H1 (cell line): Measurements from ENCODE around the gene NHS. TPM values are rescaled to one million over a fixed set of nuclear protein-coding genes. Genes with fewer than 3 reads are reported as not detected.
A peak's percentile ranks its signal among the peaks of the same experiment; 100 is the strongest.

Experiments used
- CTCF ChIA-PET: fragments of 300-600 bp; sonication (Branson Sonifier 250); formaldehyde crosslinking; loops from one replicate; lab custom pipeline; 2021; ENCODE audit not compliant: partially characterized antibody; lab: Charles Lee
- POLR2A ChIA-PET: fragments of 300-600 bp; sonication (Branson Sonifier 250); formaldehyde crosslinking; loops from one replicate; lab custom pipeline; 2021; ENCODE audit warnings: inconsistent platforms; ENCODE audit not compliant: partially characterized antibody; lab: Charles Lee
- DNase-seq, 2 experiments: peaks; one replicate each; pipeline versions ENCODE4 v3.0.0 to v3.0.0-alpha.2; 2010 to 2022; ENCODE audit warnings: low spot score in 2 of 2, low read depth in 1 of 2, mixed read lengths in 1 of 2
- FAIRE-seq: peaks from 2 replicates; lab custom pipeline; 2011; peaks lifted over from hg19 to GRCh38; lab: Jason Lieb, UNC
- H2AFZ ChIP-seq: 2 replicates; pipeline ENCODE4 v1.8.1; 2012; ENCODE audit warnings: low read length, inconsistent platforms
- H2AK5ac ChIP-seq: 2 replicates; pipeline ENCODE4 v1.6.1; 2013; ENCODE audit warnings: low read depth, low read length
- H2BK120ac ChIP-seq: replicated peaks from 2 replicates; pipeline ENCODE3; 2013; ENCODE audit warnings: low read depth, low read length, inconsistent platforms
- H2BK12ac ChIP-seq: 2 replicates; pipeline ENCODE4 v1.6.1; 2013; ENCODE audit warnings: low read depth, low read length
- H2BK15ac ChIP-seq: 2 replicates; pipeline ENCODE4 v1.6.1; 2013; ENCODE audit warnings: low read length
- H2BK20ac ChIP-seq: 2 replicates; pipeline ENCODE4 v1.6.1; 2013; ENCODE audit warnings: low read length
- H2BK5ac ChIP-seq: 2 replicates; pipeline ENCODE4 v1.6.1; 2013; ENCODE audit warnings: low read depth, low read length
- H3K14ac ChIP-seq: 2 replicates; pipeline ENCODE4 v1.6.1; 2013; ENCODE audit warnings: inconsistent platforms; ENCODE audit not compliant: insufficient read length
- H3K18ac ChIP-seq: 2 replicates; pipeline ENCODE4 v1.6.1; 2013; ENCODE audit warnings: low read length; ENCODE audit errors: extremely low read depth
- H3K23ac ChIP-seq: 2 replicates; pipeline ENCODE4 v1.6.1; 2013; ENCODE audit warnings: inconsistent platforms; ENCODE audit not compliant: insufficient read length
- H3K23me2 ChIP-seq: 2 replicates; pipeline ENCODE4 v1.6.1; 2013; ENCODE audit warnings: low read depth, low read length
- H3K27ac ChIP-seq: 2 replicates; pipeline ENCODE4 v1.6.1; 2011; ENCODE audit warnings: low read depth, low read length, inconsistent platforms
- H3K27me3 ChIP-seq, 4 experiments: replicated peaks in 1 of 4; 1 replicate in 1 of 4; 2 replicates in 3 of 4; pipeline versions ENCODE4 v1.6.1 to v1.8.1; 2011 to 2013; ENCODE audit warnings: low read length in 3 of 4, mild to moderate bottlenecking in 3 of 4, inconsistent platforms in 2 of 4, mixed read lengths in 2 of 4, moderate library complexity in 1 of 4; ENCODE audit not compliant: control insufficient read depth in 3 of 4, insufficient read depth in 3 of 4; ENCODE audit errors: extremely low read depth in 1 of 4
- H3K36me3 ChIP-seq, 4 experiments: 2 replicates each; pipeline versions ENCODE4 v1.6.1 to v1.8.1; 2011 to 2013; ENCODE audit warnings: mild to moderate bottlenecking in 4 of 4, low read length in 3 of 4, moderate library complexity in 2 of 4, control low read depth in 1 of 4, inconsistent platforms in 1 of 4; ENCODE audit not compliant: insufficient read depth in 4 of 4, control insufficient read depth in 2 of 4
- H3K4ac ChIP-seq: replicated peaks from 2 replicates; pipeline ENCODE3; 2013; ENCODE audit warnings: low read length, low read depth, mixed read lengths, inconsistent platforms; ENCODE audit not compliant: insufficient read length
- H3K4me1 ChIP-seq, 4 experiments: replicated peaks in 1 of 4; 1 replicate in 1 of 4; 2 replicates in 3 of 4; pipeline versions ENCODE4 v1.6.1 to v1.8.1; 2011 to 2013; ENCODE audit warnings: low read length in 3 of 4, inconsistent platforms in 2 of 4, mixed read lengths in 1 of 4; ENCODE audit not compliant: insufficient read depth in 4 of 4, control insufficient read depth in 3 of 4
- H3K4me2 ChIP-seq, 2 experiments: 2 replicates each; pipeline versions ENCODE4 v1.6.1 to v1.8.1; 2011 to 2013; ENCODE audit warnings: low read depth in 2 of 2, low read length in 2 of 2, control low read depth in 1 of 2, inconsistent platforms in 1 of 2, mild to moderate bottlenecking in 1 of 2; ENCODE audit not compliant: insufficient read depth in 1 of 2
- H3K4me3 ChIP-seq, 4 experiments: fragments of 200-600, 300-600 bp in 1 of 4; sonication (generic), shearing (Covaris generic), sonication (Bioruptor Twin) in 1 of 4; 2 replicates each; pipeline versions ENCODE4 v1.5.1 to v1.8.1; 2011 to 2016; ENCODE audit warnings: low read length in 4 of 4, low read depth in 3 of 4, control low read depth in 2 of 4, inconsistent platforms in 2 of 4, mild to moderate bottlenecking in 2 of 4, mixed read lengths in 1 of 4, moderate library complexity in 1 of 4; ENCODE audit not compliant: insufficient read depth in 2 of 4; ENCODE audit errors: extremely low read depth in 1 of 4
- H3K56ac ChIP-seq: replicated peaks from 2 replicates; pipeline ENCODE3; 2013; ENCODE audit warnings: low read depth, mild to moderate bottlenecking, mixed read lengths, low read length, inconsistent platforms; ENCODE audit not compliant: insufficient read length
- H3K79me1 ChIP-seq: 2 replicates; pipeline ENCODE4 v1.6.1; 2013; ENCODE audit warnings: low read depth, low read length, control low read depth
- H3K79me2 ChIP-seq, 2 experiments: 2 replicates each; pipeline versions ENCODE4 v1.6.1 to v1.8.1; 2012 to 2013; ENCODE audit warnings: low read length in 2 of 2, mild to moderate bottlenecking in 2 of 2, inconsistent platforms in 1 of 2; ENCODE audit not compliant: insufficient read depth in 2 of 2, control insufficient read depth in 1 of 2
- H3K9ac ChIP-seq, 4 experiments: replicated peaks in 1 of 4; 1 replicate in 1 of 4; 2 replicates in 3 of 4; pipeline versions ENCODE4 v1.6.1 to v1.8.1; 2011 to 2013; ENCODE audit warnings: low read depth in 3 of 4, low read length in 3 of 4, control low read depth in 2 of 4, mild to moderate bottlenecking in 2 of 4, moderate library complexity in 2 of 4, inconsistent platforms in 1 of 4; ENCODE audit errors: extremely low read depth in 1 of 4
- H3K9me3 ChIP-seq, 2 experiments: 2 replicates each; pipeline versions ENCODE4 v1.6.1 to v1.8.1; 2012 to 2013; ENCODE audit warnings: mild to moderate bottlenecking in 2 of 2, moderate library complexity in 2 of 2, control low read depth in 1 of 2, inconsistent platforms in 1 of 2, low read depth in 1 of 2, low read length in 1 of 2, mixed read lengths in 1 of 2; ENCODE audit not compliant: insufficient read depth in 2 of 2
- H4K20me1 ChIP-seq, 2 experiments: replicated peaks in 1 of 2; 2 replicates each; pipeline versions ENCODE3 to v1.8.1; 2011 to 2013; ENCODE audit warnings: inconsistent platforms in 2 of 2, low read length in 2 of 2, mild to moderate bottlenecking in 1 of 2; ENCODE audit not compliant: insufficient read depth in 2 of 2, control insufficient read depth in 1 of 2
- H4K5ac ChIP-seq: 2 replicates; pipeline ENCODE4 v1.6.1; 2013; ENCODE audit warnings: low read length, low read depth, mixed read lengths, inconsistent platforms; ENCODE audit not compliant: insufficient read length
- H4K8ac ChIP-seq: 2 replicates; pipeline ENCODE4 v1.8.0; 2013; ENCODE audit warnings: mild to moderate bottlenecking, moderate library complexity, low read length, inconsistent platforms; ENCODE audit not compliant: insufficient read depth; ENCODE audit errors: extremely low read depth
- H4K91ac ChIP-seq: replicated peaks from 2 replicates; pipeline ENCODE3; 2013; ENCODE audit warnings: low read length, mixed read lengths, inconsistent platforms; ENCODE audit not compliant: insufficient read length
- CHD2 ChIP-seq: IDR thresholded peaks from 2 replicates; pipeline ENCODE4 v1.6.1; 2012; ENCODE audit warnings: low read length, improper control_type of control experiment
- JUND ChIP-seq: IDR thresholded peaks from 2 replicates; pipeline ENCODE4 v1.6.1; 2011; ENCODE audit warnings: mild to moderate bottlenecking, improper control_type of control experiment, low read length
- PHF8 ChIP-seq: fragments of 200-600 bp; sonication (generic); conservative IDR thresholded peaks from 2 replicates; pipeline ENCODE4 v1.7.1; 2012; ENCODE audit warnings: low read depth, mild to moderate bottlenecking, inconsistent platforms, low read length, moderate library complexity
- TAF7 ChIP-seq: optimal IDR thresholded peaks from 2 replicates; pipeline ENCODE3; 2011; ENCODE audit warnings: low read depth, mild to moderate bottlenecking, inconsistent platforms, low read length, moderate library complexity, borderline replicate concordance
- WGBS, 2 experiments: shearing (Covaris generic) in 1 of 2; methylation state at CpG; one replicate each; pipeline versions ENCODE4 v1.1.6 to v1.1.7; 2013 to 2015; ENCODE audit warnings: low lambda C conversion rate in 2 of 2, mixed read lengths in 2 of 2, inconsistent platforms in 1 of 2, low coverage in 1 of 2, missing lambda C conversion rate in 1 of 2; ENCODE audit not compliant: insufficient replicate concordance in 2 of 2, insufficient coverage in 1 of 2, insufficient read length in 1 of 2; ENCODE audit errors: extremely low coverage in 1 of 2, missing lambda C conversion rate in 1 of 2; 5-methylcytosine and 5-hydroxymethylcytosine counted together
- polyA plus RNA-seq, 7 experiments: library from polyadenylated mRNA; depleted of rRNA in 3 of 7; stranded (reverse) in 5 of 7; unstranded in 2 of 7; fragments of >200 nt in 5 of 7; fragments of 200-250 nt in 2 of 7; gene quantifications; 1 replicate in 5 of 7; 2 replicates in 1 of 7; 4 replicates in 1 of 7; pipeline versions ENCODE4 v1.2.1 to v1.2.3, GENCODE V29; 2011 to 2013; ENCODE audit warnings: missing spikeins in 2 of 7, mixed read lengths in 2 of 7
- total RNA-seq: library from RNA; stranded (reverse); fragmentation: NEBNext Ultra II Directional; extraction: Animal tissue kit (Norgen Biotek cat#: 25700); gene quantifications from 2 replicates; pipeline ENCODE4 v1.2.1, GENCODE V29; 2021

NHS gene
- total and polyA plus RNA-seq, 2 of the 8 experiments (the other 6 are each of a cell fraction or from before 2014, with no cell fraction given), result 2.2 to 6.7 TPM

GRCh38 chrX:17484592-17484991 is 109.6 kb downstream of the NHS start:
- Histone ChIP-seq H3K27ac (no peak overlapping the region), H2BK20ac (no peak overlapping the region)
- no peak for DNase-seq
- TF ChIP-seq JUND (no peak), TAF7 (no peak), CHD2 (no peak), PHF8 (no peak)
- TF ChIP-seq, all 59 proteins: peak for 0
- H3K79me1 ChIP-seq, result no peaks in the 10 kb centered on the region
- H2BK15ac ChIP-seq, result no peak overlapping the region
- H3K56ac ChIP-seq, result no peak overlapping the region
- peaks cover 0 to 3% (median 1%) of the 10 kb centered on the region in 4 experiments; a peak in 3 of 7 replicates for H3K4me1 ChIP-seq
- no peak overlapping the region for H3K18ac ChIP-seq
- no peak overlapping the region for H3K9ac ChIP-seq
- no peaks in the 10 kb centered on the region for H3K79me2 ChIP-seq
- H2AFZ ChIP-seq, result no peak overlapping the region
- H3K36me3 ChIP-seq, result no peaks in the 10 kb centered on the region
- CTCF ChIA-PET, result no interaction called here
- H3K9me3 ChIP-seq, result no peaks in the 10 kb centered on the region
- no peak overlapping the region for H4K8ac ChIP-seq
- POLR2A ChIA-PET, result interaction anchor here (1.4 kb wide), 1 partner anchor 9 kb away, joined by 3 read pairs; no protein-coding TSS in a partner anchor
- no peak overlapping the region for H3K23ac ChIP-seq
- H4K20me1 ChIP-seq, result no peaks in the 10 kb centered on the region
- no peaks in the 10 kb centered on the region for H3K27me3 ChIP-seq
- no peak overlapping the region for H3K4me3 ChIP-seq
- H3K4ac ChIP-seq, result no peak overlapping the region
- H2BK12ac ChIP-seq, result no peak overlapping the region
- no peak overlapping the region for H2BK120ac ChIP-seq
- H2BK5ac ChIP-seq, result no peak overlapping the region
- no CpG with 5 or more reads among the region's 1 CpG for WGBS, 2 experiments
- no peak overlapping the region for H3K4me2 ChIP-seq
- H4K5ac ChIP-seq, result no peak overlapping the region
- H3K14ac ChIP-seq, result no peak overlapping the region
- no peaks in the 10 kb centered on the region for H3K23me2 ChIP-seq
- H2AK5ac ChIP-seq, result no peak overlapping the region
- H4K91ac ChIP-seq, result no peak overlapping the region
- peak; percentile 95 for FAIRE-seq
